Activated CD8-positive, alpha-beta memory T cell treated with anti-CD3 and anti-CD28 coated beads for 36 hours (primary cell): ENCODE measurements around the gene TPRA1. TPM values are rescaled to one million over a fixed set of nuclear protein-coding genes. Genes with fewer than 3 reads are reported as not detected.
"Not testable (repeated sequence)": the region's sequence is repeated elsewhere in the genome, so short reads cannot be mapped to it uniquely, and the experiment has no call there.

ENCODE experiments used
- CTCF ChIA-PET: fragments of 350-600 bp; sonication (Branson Sonifier 250); formaldehyde crosslinking; loops from one replicate; lab custom pipeline; 2021; ENCODE audit warnings: antibody characterized with exemption; lab: Charles Lee
- POLR2A ChIA-PET: fragments of 350-600 bp; sonication (Branson Sonifier 250); formaldehyde crosslinking; loops from one replicate; lab custom pipeline; 2021; ENCODE audit warnings: antibody characterized with exemption; lab: Charles Lee
- total RNA-seq, 2 experiments: library from RNA; stranded (reverse); gene quantifications; one replicate each; pipeline ENCODE4 v1.2.3, GENCODE V29; 2021

TPRA1 gene
- total RNA-seq, 2 experiments from 2014 or later = 44.0 to 44.6 TPM

- ChIA-PET CTCF (no interaction called here), POLR2A (no interaction called here)
Observed at GRCh38 chr3:127534564-127534963, 56.0 kb downstream of the TPRA1 start.

GRCh38 chr3:127534161-127534451 is 56.4 kb downstream of the TPRA1 start:
- ChIA-PET CTCF (no interaction called here), POLR2A (no interaction called here)

GRCh38 chr3:127532561-127533203 is 57.9 kb downstream of the TPRA1 start:
- CTCF ChIA-PET = no interaction called here
- POLR2A ChIA-PET = no interaction called here

DNA sequence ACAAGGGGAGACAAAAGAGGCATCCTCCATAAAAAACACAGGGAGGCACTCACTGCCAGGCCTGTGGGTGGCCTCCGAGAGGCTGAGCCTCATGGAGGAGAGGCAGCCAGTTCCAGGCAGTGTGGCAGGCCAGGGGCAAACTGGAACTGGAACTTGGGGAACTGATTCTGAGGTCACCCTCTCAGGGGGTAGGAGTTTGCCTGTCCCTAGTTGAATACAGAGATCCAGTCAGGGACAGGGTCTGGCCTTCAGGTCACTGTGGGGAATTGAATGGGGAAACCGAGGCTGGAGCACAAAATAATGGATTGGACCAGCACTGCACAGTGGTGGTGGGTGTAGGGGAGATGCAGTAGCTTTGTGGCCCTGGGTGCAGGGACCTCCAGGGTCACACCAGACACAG is 58.7 kb downstream of the TPRA1 start:
- ChIA-PET CTCF (no interaction called here), POLR2A (no interaction called here)

DNA sequence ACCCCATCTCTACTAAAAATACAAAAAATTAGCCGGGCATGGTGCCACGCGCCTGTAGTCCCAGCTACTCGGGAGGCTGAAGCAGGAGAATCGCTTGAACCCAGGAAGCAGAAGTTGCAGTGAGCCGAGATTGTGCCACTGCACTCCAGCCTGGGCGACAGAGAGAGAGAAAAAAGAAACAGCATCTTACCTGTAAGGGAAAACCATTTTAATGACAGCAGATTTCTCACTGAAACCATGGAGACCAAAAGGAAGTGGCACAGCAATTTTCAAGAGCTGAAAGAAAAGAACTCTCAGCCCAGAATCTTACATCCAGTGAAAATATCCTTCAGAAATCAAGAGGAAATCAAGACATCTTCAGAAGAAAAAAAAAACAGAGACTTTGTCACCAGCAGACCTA is 59.7 kb downstream of the TPRA1 start:
- CTCF ChIA-PET, POLR2A ChIA-PET: not testable (repeated sequence)

DNA sequence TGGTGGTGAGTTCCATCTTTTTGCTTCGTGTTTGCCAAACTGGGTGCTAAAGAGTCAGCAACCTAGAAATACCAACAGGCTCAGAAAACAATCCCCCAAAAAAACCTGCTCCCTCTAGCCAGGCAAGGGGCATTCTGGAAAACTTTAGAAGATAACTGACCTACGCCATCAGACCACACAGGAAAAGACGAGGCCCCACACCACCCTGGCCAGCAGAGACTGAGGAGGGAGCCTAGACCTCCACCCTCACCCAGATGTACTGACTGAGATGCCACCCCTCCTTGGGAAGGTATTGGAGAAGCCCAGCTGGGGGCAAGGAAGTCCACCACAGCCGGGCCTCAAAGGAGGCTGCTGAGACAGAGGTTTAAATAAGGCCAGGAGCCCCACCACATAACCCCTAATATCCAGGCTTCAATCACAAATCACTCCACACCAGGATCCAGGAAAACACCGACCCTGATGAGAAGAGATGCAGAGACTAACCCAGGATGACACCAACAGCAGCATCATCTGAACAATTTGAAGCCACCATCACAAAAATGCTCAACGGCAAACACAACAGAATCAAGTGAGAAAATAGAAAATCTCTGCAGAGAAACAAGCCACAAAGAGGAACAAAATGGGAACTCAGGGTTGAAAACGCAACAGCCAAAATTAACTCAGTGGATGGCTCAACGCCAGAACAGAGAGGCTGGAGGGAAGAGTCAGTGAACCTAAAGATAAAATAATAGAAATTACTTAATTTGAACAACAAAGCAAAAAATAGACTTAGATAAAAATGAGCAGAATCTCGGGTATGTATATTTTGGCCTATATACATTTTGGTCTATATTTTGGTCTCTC is 61.0 kb downstream of the TPRA1 start:
- CTCF ChIA-PET = interaction anchor here (1.2 kb wide), 1 partner anchor 14 kb away, joined by 3 read pairs; no protein-coding TSS in a partner anchor
- POLR2A ChIA-PET = no interaction called here

GRCh38 chr3:127525373-127525772 is 65.2 kb downstream of the TPRA1 start:
- POLR2A ChIA-PET = no interaction called here
- CTCF ChIA-PET = interaction anchor here (0.9 kb wide), 1 partner anchor 23 kb away, joined by 4 read pairs; no protein-coding TSS in a partner anchor

DNA sequence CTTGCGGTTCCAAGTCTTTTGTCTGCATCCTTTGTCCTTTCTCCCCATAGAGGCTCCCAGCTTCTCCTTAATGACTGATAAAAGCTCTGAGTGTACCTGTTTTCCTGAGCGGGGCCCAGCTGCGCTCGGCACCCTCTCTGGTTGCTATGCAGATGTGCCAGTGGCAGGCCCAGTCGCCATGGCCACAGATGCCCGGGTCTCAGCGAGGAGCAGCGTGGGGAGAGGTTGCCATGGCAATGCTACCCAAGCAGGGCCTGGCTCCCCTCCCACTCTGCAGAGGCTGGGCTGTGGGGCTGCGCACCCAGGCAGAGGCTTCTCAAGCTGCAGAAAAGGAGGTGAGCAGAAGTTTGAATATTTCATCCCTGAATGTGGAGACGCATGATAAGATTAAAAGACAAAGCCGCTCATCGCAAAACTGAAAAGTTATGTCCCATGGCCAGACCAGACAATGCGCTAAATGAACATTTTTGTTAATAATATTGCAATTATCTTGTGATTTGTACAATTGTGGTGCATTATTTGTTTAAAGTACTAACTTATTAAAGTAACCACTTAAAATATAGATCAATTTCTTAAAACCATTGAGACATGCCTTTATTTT is 66.1 kb downstream of the TPRA1 start:
- POLR2A ChIA-PET = no interaction called here
- CTCF ChIA-PET = interaction anchor here (0.9 kb wide), 1 partner anchor 24 kb away, joined by 4 read pairs; no protein-coding TSS in a partner anchor

Other genes starting within 250 kb of the TPRA1 start
- 100 to 1,000 TPM; 297 to 303 TPM for gene MCM2, start 7.7 kb upstream of the TPRA1 start, total RNA-seq
- 1 to 10 TPM; 1.5 to 1.7 TPM for gene PODXL2, start 38.5 kb upstream of the TPRA1 start, total RNA-seq
- 10 to 100 TPM; 11.3 to 13.1 TPM for gene ABTB1, start 82.2 kb upstream of the TPRA1 start, total RNA-seq
- gene MGLL, start 231.8 kb upstream of the TPRA1 start, total RNA-seq = 1 to 10 TPM; 2.2 to 4.9 TPM